K562 (cell line): ENCODE data around the gene NDUFC2. TPM values are rescaled to one million over a fixed set of nuclear protein-coding genes. Genes with fewer than 3 reads are reported as not detected.

Source experiments
- ATAC-seq: fragments of 200-7000 bp; cut with Tn5 transposase; 3 replicates; pipeline ENCODE4 v1.9.1; 2020; ENCODE audit warnings: moderate library complexity
- BruUV-seq: library from RNA; stranded (reverse); fragments of 400-500 nt; replicated peaks from 2 replicates; lab custom pipeline; 2021; lab: Mats Ljungman, UMichigan
- CTCF ChIA-PET: fragments of 300-600 bp; formaldehyde crosslinking; extraction: SDS; loops from one replicate; lab custom pipeline; 2021; ENCODE audit warnings: low intra/inter-chr PET ratio; lab: Yijun Ruan, JAX
- POLR2A ChIA-PET: fragments of 300-600, 350-650 bp; sonication (Branson Sonifier 250); formaldehyde crosslinking; extraction: SDS; loops from one replicate; lab custom pipeline; 2021; ENCODE audit warnings: antibody characterized with exemption, inconsistent platforms; lab: Yijun Ruan, JAX
- DNase-seq, 4 experiments: peaks; one replicate each; pipeline versions ENCODE4 v3.0.0 to v3.0.0-alpha.2; 2011 to 2018; ENCODE audit warnings: low spot score in 3 of 4, mixed read lengths in 3 of 4; ENCODE audit errors: extremely low read depth in 1 of 4
- FAIRE-seq: peaks from 2 replicates; lab custom pipeline; 2011; peaks lifted over from hg19 to GRCh38; lab: Jason Lieb, UNC
- H2AFZ ChIP-seq: 2 replicates; pipeline ENCODE4 v1.6.0; 2011; ENCODE audit warnings: low read depth, low read length, control low read depth, inconsistent platforms
- H3K27ac ChIP-seq: fragments of 200-600 bp; 3 replicates; pipeline ENCODE4 v1.8.0; 2011; ENCODE audit warnings: low read depth, mild to moderate bottlenecking, control low read depth, inconsistent platforms, low read length, moderate library complexity, mixed read lengths; ENCODE audit errors: extremely low read depth
- H3K27me3 ChIP-seq, 2 experiments: fragments of 300-600 bp in 1 of 2; 2 replicates in 1 of 2; 3 replicates in 1 of 2; pipeline versions ENCODE4 v1.6.0 to v1.8.0; 2011; ENCODE audit warnings: inconsistent platforms in 2 of 2, low read length in 2 of 2, mild to moderate bottlenecking in 1 of 2, mixed read lengths in 1 of 2, moderate library complexity in 1 of 2; ENCODE audit not compliant: control insufficient read depth in 2 of 2, insufficient read depth in 2 of 2
- H3K36me3 ChIP-seq: fragments of 300-600 bp; 3 replicates; pipeline ENCODE4 v1.8.0; 2011; ENCODE audit warnings: mild to moderate bottlenecking, low read length, inconsistent platforms; ENCODE audit not compliant: control insufficient read depth, insufficient read depth
- H3K4me1 ChIP-seq, 2 experiments: fragments of 200-600 bp in 1 of 2; replicated peaks in 1 of 2; 2 replicates in 1 of 2; 3 replicates in 1 of 2; pipeline versions ENCODE4 v1.5.1 to v1.8.0; 2011; ENCODE audit warnings: inconsistent platforms in 2 of 2, low read length in 2 of 2, mild to moderate bottlenecking in 1 of 2, mixed read lengths in 1 of 2, moderate library complexity in 1 of 2; ENCODE audit not compliant: control insufficient read depth in 2 of 2, insufficient read depth in 2 of 2
- H3K4me2 ChIP-seq: 2 replicates; pipeline ENCODE4 v1.6.1; 2011; ENCODE audit warnings: low read length, control low read depth, inconsistent platforms, mixed read lengths; ENCODE audit not compliant: insufficient read depth
- H3K4me3 ChIP-seq: fragments of 200-600 bp; sonication (generic), shearing (Covaris generic); 2 replicates; pipeline ENCODE4 v1.5.1; 2016; ENCODE audit warnings: control low read depth, inconsistent platforms
- H3K79me2 ChIP-seq: fragments of 200-600 bp; 3 replicates; pipeline ENCODE4 v1.8.0; 2011; ENCODE audit warnings: low read length, inconsistent platforms; ENCODE audit not compliant: control insufficient read depth, insufficient read depth
- H3K9ac ChIP-seq, 2 experiments: 2 replicates each; pipeline versions ENCODE4 v1.6.0 to v1.6.1; 2011; ENCODE audit warnings: low read depth in 2 of 2, low read length in 2 of 2, control low read depth in 1 of 2, inconsistent platforms in 1 of 2, mild to moderate bottlenecking in 1 of 2, mixed read lengths in 1 of 2; ENCODE audit not compliant: insufficient read depth in 1 of 2
- H3K9me1 ChIP-seq: one replicate; pipeline ENCODE4 v1.6.0; 2011; ENCODE audit warnings: inconsistent platforms, mild to moderate bottlenecking, low read length, moderate library complexity; ENCODE audit not compliant: control insufficient read depth, insufficient read depth
- H3K9me3 ChIP-seq: replicated peaks from 2 replicates; pipeline ENCODE4 v1.5.1; 2011; ENCODE audit warnings: low read depth, low read length, inconsistent platforms; ENCODE audit not compliant: control insufficient read depth, insufficient read depth
- H4K20me1 ChIP-seq: replicated peaks from 2 replicates; pipeline ENCODE4 v1.6.1; 2011; ENCODE audit warnings: low read length, inconsistent platforms, mixed read lengths; ENCODE audit not compliant: control insufficient read depth, insufficient read depth
- BMI1 ChIP-seq: fragments of 150-350 bp; IDR thresholded peaks from 2 replicates; pipeline ENCODE4 v1.6.1; 2014; ENCODE audit warnings: low read length
- BRD9 ChIP-seq: fragments of 450-650 bp; IDR thresholded peaks from 2 replicates; pipeline ENCODE4 v1.6.1; 2018; ENCODE audit warnings: low read depth; ENCODE audit not compliant: partially characterized antibody
- CREBBP ChIP-seq: IDR thresholded peaks from one replicate; pipeline ENCODE4 v1.6.1; 2012; ENCODE audit warnings: low read depth, mild to moderate bottlenecking, control low read depth, inconsistent platforms, low read length
- EGR1 ChIP-seq: fragments of 450-650 bp; conservative IDR thresholded peaks from 2 replicates; pipeline ENCODE4 v1.6.1; 2017; ENCODE audit warnings: mild to moderate bottlenecking
- EP300 ChIP-seq: IDR thresholded peaks from 2 replicates; pipeline ENCODE4 v1.6.1; 2012; ENCODE audit warnings: low read length, improper control_type of control experiment
- HEY1 ChIP-seq: fragments of 250-450 bp; sonication (Bioruptor Pico); IDR thresholded peaks from 2 replicates; pipeline ENCODE4 v1.5.0; 2020; ENCODE audit warnings: mild to moderate bottlenecking, moderate library complexity, borderline replicate concordance
- HNRNPLL ChIP-seq: fragments of 200-400 bp; formaldehyde crosslinking; IDR thresholded peaks from 2 replicates; pipeline ENCODE4 v1.6.1; 2017; ENCODE audit warnings: low read length, low read depth, mild to moderate bottlenecking; ENCODE audit not compliant: poor library complexity, severe bottlenecking
- LARP7 ChIP-seq: fragments of 450-650 bp; IDR thresholded peaks from 2 replicates; pipeline ENCODE4 v1.6.1; 2016
- MXI1 ChIP-seq: IDR thresholded peaks from 2 replicates; pipeline ENCODE4 v1.6.1; 2011; ENCODE audit warnings: low read depth, mild to moderate bottlenecking, improper control_type of control experiment, low read length
- NCOA4 ChIP-seq: fragments of 450-650 bp; IDR thresholded peaks from 2 replicates; pipeline ENCODE4 v1.6.1; 2018; ENCODE audit warnings: mild to moderate bottlenecking; ENCODE audit not compliant: partially characterized antibody
- NR2C2 ChIP-seq, 2 experiments: fragments of 200-800 bp in 1 of 2; sonication (Bioruptor generic) in 1 of 2; sonication (generic) in 1 of 2; formaldehyde crosslinking in 1 of 2; IDR thresholded peaks; 2 replicates each; pipeline versions ENCODE4 v1.6.1 to v1.8.0; 2016 to 2022; ENCODE audit warnings: mild to moderate bottlenecking in 1 of 2, missing compliant biosample characterization in 1 of 2, missing genetic modification characterization in 1 of 2, missing genetic modification reagents in 1 of 2
- SIN3B ChIP-seq: fragments of 450-650 bp; IDR thresholded peaks from 2 replicates; pipeline ENCODE4 v1.6.1; 2017; ENCODE audit warnings: low read depth, mild to moderate bottlenecking, moderate library complexity
- SMARCE1 ChIP-seq: fragments of 450-650 bp; IDR thresholded peaks from 2 replicates; pipeline ENCODE4 v1.7.1; 2016; ENCODE audit warnings: mild to moderate bottlenecking
- SP1 ChIP-seq: sonication (generic); formaldehyde crosslinking; IDR thresholded peaks from 2 replicates; pipeline ENCODE4 v1.8.1; 2022; ENCODE audit warnings: mild to moderate bottlenecking, missing genetic modification reagents
- TCF7L2 ChIP-seq: fragments of 150-350 bp; IDR thresholded peaks from 2 replicates; pipeline ENCODE4 v1.6.1; 2016; ENCODE audit warnings: low read depth, mild to moderate bottlenecking, low read length, moderate library complexity
- TGIF2 ChIP-seq: sonication (generic); formaldehyde crosslinking; IDR thresholded peaks from 2 replicates; pipeline ENCODE4 v1.8.1; 2022; ENCODE audit warnings: mild to moderate bottlenecking, missing genetic modification reagents, moderate library complexity
- ZKSCAN3 ChIP-seq: fragments of 250-450 bp; sonication (Bioruptor Pico); IDR thresholded peaks from 2 replicates; pipeline ENCODE4 v1.4.0; 2020
- ZNF165 ChIP-seq: fragments of 250-450 bp; sonication (Bioruptor Pico); IDR thresholded peaks from 2 replicates; pipeline ENCODE4 v1.4.0; 2020; ENCODE audit warnings: borderline replicate concordance
- ZNF436 ChIP-seq: fragments of 250-450, 450-650 bp; sonication (Bioruptor Pico); formaldehyde crosslinking; IDR thresholded peaks from 2 replicates; pipeline ENCODE4 v1.7.0; 2020; ENCODE audit warnings: mild to moderate bottlenecking
- ZNF695 ChIP-seq: fragments of 450-650 bp; formaldehyde crosslinking; IDR thresholded peaks from 2 replicates; pipeline ENCODE4 v1.4.0; 2020; ENCODE audit warnings: mild to moderate bottlenecking, moderate library complexity
- WGBS: fragments of 100-300 bp; shearing (Covaris generic); methylation state at CpG from one replicate; pipeline ENCODE4 v1.1.6; 2016; ENCODE audit warnings: low coverage, mixed read lengths; ENCODE audit not compliant: insufficient coverage; ENCODE audit errors: missing lambda C conversion rate; 5-methylcytosine and 5-hydroxymethylcytosine counted together
- in situ Hi-C: fragments of 300-500 bp; cut with MboI; formaldehyde crosslinking; loops from 4 replicates; pipeline ENCODE4 v1.15.0; 2018; ENCODE audit warnings: inconsistent platforms, mixed read lengths
- intact Hi-C: fragments of 100-400 bp; cut with micrococcal nuclease; formaldehyde crosslinking; loops from 2 replicates; pipeline ENCODE4 v1.14.2; 2022
- polyA plus RNA-seq, 8 experiments: library from polyadenylated mRNA; depleted of rRNA in 4 of 8; stranded (reverse) in 5 of 8; unstranded in 3 of 8; fragments of >200 nt; fragmentation: Nextera tagmentation in 2 of 8; fragmentation: Illumina TruSeq in 1 of 8; extraction: Ambion mirVana in 2 of 8; extraction: Trizol in 1 of 8; gene quantifications; 2 replicates each; pipeline versions ENCODE4 v1.2.1 to v1.2.3, GENCODE V29; 2011 to 2014; ENCODE audit warnings: inconsistent platforms in 1 of 8, missing spikeins in 1 of 8
- total RNA-seq, 7 experiments: library from RNA; depleted of rRNA in 6 of 7; stranded (reverse); fragments of >200 nt in 6 of 7; fragmentation: Illumina TruSeq in 2 of 7; extraction: Trizol in 2 of 7; gene quantifications; 2 replicates each; pipeline versions ENCODE4 v1.2.1 to v1.2.3, GENCODE V29; 2011 to 2021; ENCODE audit warnings: low replicate concordance in 1 of 7

The NDUFC2 gene
- total and polyA plus RNA-seq, 9 of the 15 experiments (the other 6 are each of a cell fraction or from before 2014, with no cell fraction given) = 168 to 1,119 (median 442) TPM

DNA sequence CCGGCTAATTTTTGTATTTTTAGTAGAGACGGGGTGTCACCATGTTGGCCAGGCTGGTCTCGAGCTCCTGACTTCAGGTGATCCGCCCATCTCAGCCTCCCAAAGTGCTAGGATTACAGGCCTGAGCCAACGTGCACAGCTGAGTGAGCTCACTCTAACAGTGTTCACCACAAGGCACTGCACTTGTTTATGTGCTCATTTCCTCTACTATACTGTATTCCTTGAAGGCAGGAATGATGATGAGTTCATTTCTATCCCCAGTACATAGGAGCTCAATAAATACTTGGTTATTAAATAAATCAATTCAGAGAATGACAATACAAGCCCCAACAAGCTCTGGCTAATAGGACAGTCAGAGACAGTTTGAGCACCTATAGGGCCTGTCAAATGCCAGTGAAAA lies 30.7 kb upstream of the NDUFC2 start:
- H3K27me3 ChIP-seq = no peaks in the 10 kb centered on the region
- no peak overlapping the region for H3K27ac ChIP-seq
- 86% methylated on average over 5 of the region's 5 CpGs for WGBS
- no peaks in the 10 kb centered on the region for H3K9me3 ChIP-seq
- H3K4me2 ChIP-seq = no peak overlapping the region
- BruUV-seq = no TSS peak
- H3K4me3 ChIP-seq = no peak overlapping the region
- DNase-seq = no peak
- H3K79me2 ChIP-seq = no peaks in the 10 kb centered on the region
- no peaks in the 10 kb centered on the region for H4K20me1 ChIP-seq
- ChIA-PET POLR2A (interaction anchor here (0.9 kb wide), 1 partner anchor 11 kb away, joined by 4 read pairs; no protein-coding TSS in a partner anchor), CTCF (no interaction called here)
- no peak for TF ChIP-seq SP1 (CRISPR knock-in tag)
- TF ChIP-seq TGIF2 = no peak
- TF ChIP-seq ZNF436 = no peak
- TF ChIP-seq EGR1 = no peak
- no peak for TF ChIP-seq SMARCE1
- no peak for TF ChIP-seq BMI1
- no peak for TF ChIP-seq CREBBP
- no peak for TF ChIP-seq ZKSCAN3 (CRISPR knock-in tag)
- no peak for TF ChIP-seq NR2C2 (CRISPR knock-in tag; IDR thresholded peaks at IDR 0.05)
- TF ChIP-seq NR2C2 (tag; IDR thresholded peaks at IDR 0.05) = no peak
- no peak for TF ChIP-seq HNRNPLL
- TF ChIP-seq ZNF165 = no peak
- TF ChIP-seq BRD9 = no peak
- no peak for TF ChIP-seq EP300
- TF ChIP-seq SIN3B = no peak
- TF ChIP-seq ZNF695 (CRISPR knock-in tag) = no peak
- no peak for TF ChIP-seq MXI1
- no peak for TF ChIP-seq TCF7L2
- no peak for TF ChIP-seq NCOA4
- no peak for TF ChIP-seq LARP7
- no peak for TF ChIP-seq HEY1 (CRISPR knock-in tag)
- TF ChIP-seq, all 486 proteins: peak for 0
- FAIRE-seq = no peak
- intact Hi-C loops (no loop called here), in situ Hi-C loops (no loop called here)
- Histone ChIP-seq H3K9me1 (no peaks in the 10 kb centered on the region), H3K9ac (no peak overlapping the region), H3K36me3 (peaks cover 58% of the 10 kb centered on the region), H2AFZ (no peak overlapping the region), H3K4me1 (no peaks in the 10 kb centered on the region)
- ATAC-seq = no peak
